GM23338 (cell line): ENCODE results near the gene MYO19. TPM values are rescaled to one million over a fixed set of nuclear protein-coding genes. Genes with fewer than 3 reads are reported as not detected.

Experiments
- ATAC-seq: fragments of 200-7000 bp; cut with Tn5 transposase; 3 replicates; pipeline ENCODE4 v1.9.1; 2020
- DNase-seq: peaks from one replicate; pipeline ENCODE4 v3.0.0-alpha.2; 2015; ENCODE audit warnings: low spot score
- H2AFZ ChIP-seq: fragments of 200-600 bp; sonication (generic); 2 replicates; pipeline ENCODE4 v1.8.0; 2016; ENCODE audit warnings: antibody characterized with exemption, mild to moderate bottlenecking, moderate library complexity
- H3F3A ChIP-seq: fragments of 200-600 bp; sonication (generic); replicated peaks from 2 replicates; pipeline ENCODE4 v1.8.0; 2017; ENCODE audit warnings: antibody characterized with exemption, mixed run types, low read depth
- H3K27ac ChIP-seq: fragments of 200-600 bp; sonication (generic); 2 replicates; pipeline ENCODE4 v1.6.1; 2016; ENCODE audit warnings: low read depth
- H3K27me3 ChIP-seq: fragments of 200-600 bp; sonication (generic); 2 replicates; pipeline ENCODE4 v1.8.0; 2016; ENCODE audit warnings: mild to moderate bottlenecking, mixed run types, moderate library complexity; ENCODE audit not compliant: insufficient read depth
- H3K36me3 ChIP-seq: fragments of 200-600 bp; sonication (generic); 2 replicates; pipeline ENCODE4 v1.8.0; 2016; ENCODE audit warnings: mild to moderate bottlenecking; ENCODE audit not compliant: insufficient read depth
- H3K4me1 ChIP-seq: fragments of 200-600 bp; sonication (generic); 2 replicates; pipeline ENCODE4 v1.8.0; 2016; ENCODE audit warnings: mild to moderate bottlenecking, moderate library complexity; ENCODE audit not compliant: insufficient read depth
- H3K4me2 ChIP-seq: fragments of 200-600 bp; sonication (generic); 2 replicates; pipeline ENCODE4 v1.7.1; 2017; ENCODE audit warnings: mixed run types
- H3K4me3 ChIP-seq: fragments of 200-600 bp; sonication (generic); 2 replicates; pipeline ENCODE4 v1.6.1; 2016; ENCODE audit warnings: mixed run types
- H3K79me2 ChIP-seq: fragments of 200-600 bp; sonication (generic); replicated peaks from 2 replicates; pipeline ENCODE4 v1.8.0; 2017; ENCODE audit warnings: mild to moderate bottlenecking; ENCODE audit not compliant: insufficient read depth
- H3K9me2 ChIP-seq: fragments of 200-600 bp; sonication (generic); 2 replicates; pipeline ENCODE4 v1.8.0; 2017; ENCODE audit not compliant: insufficient read depth
- H4K20me1 ChIP-seq: fragments of 200-600 bp; sonication (generic); replicated peaks from 2 replicates; pipeline ENCODE4 v1.8.0; 2017; ENCODE audit warnings: mild to moderate bottlenecking; ENCODE audit not compliant: insufficient read depth
- H3K27ac Mint-ChIP-seq: 2 replicates; pipeline ENCODE4 v1.8.0; 2020; ENCODE audit warnings: inconsistent platforms, mild to moderate bottlenecking, moderate library complexity, mixed read lengths
- H3K27me3 Mint-ChIP-seq: 3 replicates; pipeline ENCODE4 v1.8.0; 2022; ENCODE audit warnings: low read depth, mild to moderate bottlenecking, moderate library complexity, mixed read lengths, inconsistent platforms; ENCODE audit not compliant: insufficient read depth, poor library complexity
- H3K36me3 Mint-ChIP-seq: 3 replicates; pipeline ENCODE4 v1.8.0; 2021; ENCODE audit warnings: low read depth, mild to moderate bottlenecking, inconsistent platforms, moderate library complexity, mixed read lengths
- H3K4me1 Mint-ChIP-seq: 3 replicates; pipeline ENCODE4 v1.8.0; 2020; ENCODE audit warnings: mild to moderate bottlenecking, inconsistent platforms, mixed read lengths
- H3K4me3 Mint-ChIP-seq: 3 replicates; pipeline ENCODE4 v1.8.0; 2021; ENCODE audit warnings: moderate library complexity, mild to moderate bottlenecking, inconsistent platforms, mixed read lengths
- H3K9me3 Mint-ChIP-seq: 3 replicates; pipeline ENCODE4 v1.8.0; 2020; ENCODE audit warnings: moderate library complexity, mild to moderate bottlenecking, inconsistent platforms, mixed read lengths
- CREB1 ChIP-seq: fragments of 250-450 bp; sonication (Bioruptor Pico); IDR thresholded peaks from 2 replicates; pipeline ENCODE4 v1.5.0; 2020; ENCODE audit warnings: low read depth, mild to moderate bottlenecking, moderate library complexity
- CTCF ChIP-seq, 2 experiments: fragments of 200-600 bp in 1 of 2; sonication (generic) in 1 of 2; conservative IDR thresholded peaks; 2 replicates each; pipeline versions ENCODE4 v1.5.1 to v1.6.1; 2016 to 2017; ENCODE audit warnings: antibody characterized with exemption in 2 of 2, low read depth in 2 of 2, mild to moderate bottlenecking in 2 of 2, moderate library complexity in 1 of 2
- EZH2phosphoT487 ChIP-seq: fragments of 200-600 bp; sonication (generic); IDR thresholded peaks from one replicate; pipeline ENCODE4 v1.8.1; 2018; ENCODE audit warnings: antibody characterized with exemption; ENCODE audit not compliant: unreplicated experiment
- POLR2AphosphoS5 ChIP-seq: IDR thresholded peaks from 2 replicates; pipeline ENCODE4 v1.6.1; 2016; ENCODE audit warnings: antibody characterized with exemption, low read depth
- polyA plus RNA-seq: library from polyadenylated mRNA; unstranded; fragments of >200 nt; fragmentation: Nextera tagmentation; extraction: Ambion mirVana; gene quantifications from 2 replicates; pipeline ENCODE4 v1.2.1, GENCODE V29; 2016
- total RNA-seq: library from RNA; depleted of rRNA; stranded (reverse); fragments of >200 nt; shearing (Covaris generic); gene quantifications from 2 replicates; pipeline ENCODE4 v1.2.3, GENCODE V29; 2014
- TF ChIP-seq, protein P1 (sequence below): fragments of 250-450 bp; sonication (Bioruptor Pico); IDR thresholded peaks from 2 replicates; pipeline ENCODE4 v1.5.0; 2020; ENCODE audit warnings: mild to moderate bottlenecking, moderate library complexity

Gene MYO19
- total and polyA plus RNA-seq, 2 experiments from 2014 or later = 37.9 to 150 TPM

GRCh38 chr17:36545465-36546417, 11.1 kb upstream of the MYO19 start:
- Histone ChIP-seq H3K36me3 (no peaks in the 10 kb centered on the region), H3K9me2 (no peaks in the 10 kb centered on the region), H3K79me2 (peaks cover 62% of the 10 kb centered on the region), H3F3A (peaks cover 9% of the 10 kb centered on the region), H4K20me1 (peaks cover 17% of the 10 kb centered on the region), H3K4me1 (peaks cover 24% of the 10 kb centered on the region), H3K4me2 (peak overlapping the region; percentile 91), H2AFZ (no peak overlapping the region), H3K27me3 (no peaks in the 10 kb centered on the region), H3K27ac (peak overlapping the region; percentile 96), H3K4me3 (peak overlapping the region; percentile 84)
- ATAC-seq = peak; percentile 81
- peaks cover 6% of the 10 kb centered on the region for H3K36me3 Mint-ChIP-seq
- peak overlapping the region; percentile 95 for H3K4me3 Mint-ChIP-seq
- H3K27me3 Mint-ChIP-seq = peaks cover 9% of the 10 kb centered on the region
- peak overlapping the region; percentile 98 for H3K27ac Mint-ChIP-seq
- H3K9me3 Mint-ChIP-seq = no peaks in the 10 kb centered on the region
- TF ChIP-seq, protein P1, sequence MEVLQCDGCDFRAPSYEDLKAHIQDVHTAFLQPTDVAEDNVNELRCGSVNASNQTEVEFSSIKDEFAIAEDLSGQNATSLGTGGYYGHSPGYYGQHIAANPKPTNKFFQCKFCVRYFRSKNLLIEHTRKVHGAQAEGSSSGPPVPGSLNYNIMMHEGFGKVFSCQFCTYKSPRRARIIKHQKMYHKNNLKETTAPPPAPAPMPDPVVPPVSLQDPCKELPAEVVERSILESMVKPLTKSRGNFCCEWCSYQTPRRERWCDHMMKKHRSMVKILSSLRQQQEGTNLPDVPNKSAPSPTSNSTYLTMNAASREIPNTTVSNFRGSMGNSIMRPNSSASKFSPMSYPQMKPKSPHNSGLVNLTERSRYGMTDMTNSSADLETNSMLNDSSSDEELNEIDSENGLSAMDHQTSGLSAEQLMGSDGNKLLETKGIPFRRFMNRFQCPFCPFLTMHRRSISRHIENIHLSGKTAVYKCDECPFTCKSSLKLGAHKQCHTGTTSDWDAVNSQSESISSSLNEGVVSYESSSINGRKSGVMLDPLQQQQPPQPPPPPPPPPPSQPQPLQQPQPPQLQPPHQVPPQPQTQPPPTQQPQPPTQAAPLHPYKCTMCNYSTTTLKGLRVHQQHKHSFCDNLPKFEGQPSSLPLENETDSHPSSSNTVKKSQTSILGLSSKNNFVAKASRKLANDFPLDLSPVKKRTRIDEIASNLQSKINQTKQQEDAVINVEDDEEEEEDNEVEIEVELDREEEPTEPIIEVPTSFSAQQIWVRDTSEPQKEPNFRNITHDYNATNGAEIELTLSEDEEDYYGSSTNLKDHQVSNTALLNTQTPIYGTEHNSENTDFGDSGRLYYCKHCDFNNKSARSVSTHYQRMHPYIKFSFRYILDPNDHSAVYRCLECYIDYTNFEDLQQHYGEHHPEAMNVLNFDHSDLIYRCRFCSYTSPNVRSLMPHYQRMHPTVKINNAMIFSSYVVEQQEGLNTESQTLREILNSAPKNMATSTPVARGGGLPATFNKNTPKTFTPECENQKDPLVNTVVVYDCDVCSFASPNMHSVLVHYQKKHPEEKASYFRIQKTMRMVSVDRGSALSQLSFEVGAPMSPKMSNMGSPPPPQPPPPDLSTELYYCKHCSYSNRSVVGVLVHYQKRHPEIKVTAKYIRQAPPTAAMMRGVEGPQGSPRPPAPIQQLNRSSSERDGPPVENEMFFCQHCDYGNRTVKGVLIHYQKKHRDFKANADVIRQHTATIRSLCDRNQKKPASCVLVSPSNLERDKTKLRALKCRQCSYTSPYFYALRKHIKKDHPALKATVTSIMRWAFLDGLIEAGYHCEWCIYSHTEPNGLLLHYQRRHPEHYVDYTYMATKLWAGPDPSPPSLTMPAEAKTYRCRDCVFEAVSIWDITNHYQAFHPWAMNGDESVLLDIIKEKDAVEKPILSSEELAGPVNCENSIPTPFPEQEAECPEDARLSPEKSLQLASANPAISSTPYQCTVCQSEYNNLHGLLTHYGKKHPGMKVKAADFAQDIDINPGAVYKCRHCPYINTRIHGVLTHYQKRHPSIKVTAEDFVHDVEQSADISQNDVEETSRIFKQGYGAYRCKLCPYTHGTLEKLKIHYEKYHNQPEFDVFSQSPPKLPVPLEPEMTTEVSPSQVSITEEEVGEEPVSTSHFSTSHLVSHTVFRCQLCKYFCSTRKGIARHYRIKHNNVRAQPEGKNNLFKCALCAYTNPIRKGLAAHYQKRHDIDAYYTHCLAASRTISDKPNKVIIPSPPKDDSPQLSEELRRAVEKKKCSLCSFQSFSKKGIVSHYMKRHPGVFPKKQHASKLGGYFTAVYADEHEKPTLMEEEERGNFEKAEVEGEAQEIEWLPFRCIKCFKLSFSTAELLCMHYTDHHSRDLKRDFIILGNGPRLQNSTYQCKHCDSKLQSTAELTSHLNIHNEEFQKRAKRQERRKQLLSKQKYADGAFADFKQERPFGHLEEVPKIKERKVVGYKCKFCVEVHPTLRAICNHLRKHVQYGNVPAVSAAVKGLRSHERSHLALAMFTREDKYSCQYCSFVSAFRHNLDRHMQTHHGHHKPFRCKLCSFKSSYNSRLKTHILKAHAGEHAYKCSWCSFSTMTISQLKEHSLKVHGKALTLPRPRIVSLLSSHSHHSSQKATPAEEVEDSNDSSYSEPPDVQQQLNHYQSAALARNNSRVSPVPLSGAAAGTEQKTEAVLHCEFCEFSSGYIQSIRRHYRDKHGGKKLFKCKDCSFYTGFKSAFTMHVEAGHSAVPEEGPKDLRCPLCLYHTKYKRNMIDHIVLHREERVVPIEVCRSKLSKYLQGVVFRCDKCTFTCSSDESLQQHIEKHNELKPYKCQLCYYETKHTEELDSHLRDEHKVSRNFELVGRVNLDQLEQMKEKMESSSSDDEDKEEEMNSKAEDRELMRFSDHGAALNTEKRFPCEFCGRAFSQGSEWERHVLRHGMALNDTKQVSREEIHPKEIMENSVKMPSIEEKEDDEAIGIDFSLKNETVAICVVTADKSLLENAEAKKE (CRISPR knock-in tag) = no peak
- TF ChIP-seq CTCF (conservative IDR thresholded peaks at IDR 0.05; ENCODE audit: low read depth in 2 of 2) = no peak
- TF ChIP-seq CREB1 (CRISPR knock-in tag) = peak; percentile 51
- TF ChIP-seq EZH2phosphoT487 = no peak
- peak; percentile 74 for TF ChIP-seq POLR2AphosphoS5
- peak; percentile 99 for DNase-seq
- peaks cover 16% of the 10 kb centered on the region; the same call in 2 of the 3 replicates for H3K4me1 Mint-ChIP-seq
